ENCODE measurements around the gene SLC50A1. TPM values are rescaled to one million over a fixed set of nuclear protein-coding genes. Genes with fewer than 3 reads are reported as not detected.

Gene SLC50A1
- total RNA-seq, 1 experiment from 2014 or later = 75.2 TPM

GRCh38 chr1:155179112-155180031, 43.7 kb downstream of the SLC50A1 start:
- BruUV-seq (replicated peaks) = no TSS peak
- Histone ChIP-seq H4K20me1 (ENCODE audit: low read length) (no peaks in the 10 kb centered on the region), H3K4me3 (ENCODE audit: low read length) (no peak overlapping the region), H3F3A (ENCODE audit: low read length, unreplicated experiment) (peaks cover 4% of the 10 kb centered on the region), H3K27ac (ENCODE audit: low read length) (no peak overlapping the region), H3K4me1 (ENCODE audit: insufficient read depth, low read length) (peaks cover 13% of the 10 kb centered on the region), H3K36me3 (ENCODE audit: low read depth, low read length) (no peaks in the 10 kb centered on the region; the same call in 1 of the 2 replicates), H3K9me3 (ENCODE audit: low read length) (no peaks in the 10 kb centered on the region), H3K27me3 (ENCODE audit: low read length) (no peaks in the 10 kb centered on the region), H2AFZ (ENCODE audit: low read length) (no peak overlapping the region), H3K79me2 (ENCODE audit: low read length) (no peaks in the 10 kb centered on the region), H3K9me2 (replicated peaks; ENCODE audit: low read length) (no peaks in the 10 kb centered on the region), H3K9ac (ENCODE audit: low read length) (no peak overlapping the region), H3K4me2 (ENCODE audit: low read length) (no peak overlapping the region)
- intact Hi-C loops (cut with micrococcal nuclease) = loop anchor here (5.0 kb wide), 1 partner anchor 413 kb away; no protein-coding TSS in a partner anchor
- DNase-seq (no peak), ATAC-seq (no peak)
- POLR2A ChIA-PET (ENCODE audit: unreplicated experiment) = no interaction called here
- TF ChIP-seq EZH2 (IDR thresholded peaks at IDR 0.05; ENCODE audit: low read length, unreplicated experiment) (no peak), EZH2phosphoT487 (IDR thresholded peaks at IDR 0.05; ENCODE audit: borderline replicate concordance, low read length) (no peak)
- TF ChIP-seq, protein P1, sequence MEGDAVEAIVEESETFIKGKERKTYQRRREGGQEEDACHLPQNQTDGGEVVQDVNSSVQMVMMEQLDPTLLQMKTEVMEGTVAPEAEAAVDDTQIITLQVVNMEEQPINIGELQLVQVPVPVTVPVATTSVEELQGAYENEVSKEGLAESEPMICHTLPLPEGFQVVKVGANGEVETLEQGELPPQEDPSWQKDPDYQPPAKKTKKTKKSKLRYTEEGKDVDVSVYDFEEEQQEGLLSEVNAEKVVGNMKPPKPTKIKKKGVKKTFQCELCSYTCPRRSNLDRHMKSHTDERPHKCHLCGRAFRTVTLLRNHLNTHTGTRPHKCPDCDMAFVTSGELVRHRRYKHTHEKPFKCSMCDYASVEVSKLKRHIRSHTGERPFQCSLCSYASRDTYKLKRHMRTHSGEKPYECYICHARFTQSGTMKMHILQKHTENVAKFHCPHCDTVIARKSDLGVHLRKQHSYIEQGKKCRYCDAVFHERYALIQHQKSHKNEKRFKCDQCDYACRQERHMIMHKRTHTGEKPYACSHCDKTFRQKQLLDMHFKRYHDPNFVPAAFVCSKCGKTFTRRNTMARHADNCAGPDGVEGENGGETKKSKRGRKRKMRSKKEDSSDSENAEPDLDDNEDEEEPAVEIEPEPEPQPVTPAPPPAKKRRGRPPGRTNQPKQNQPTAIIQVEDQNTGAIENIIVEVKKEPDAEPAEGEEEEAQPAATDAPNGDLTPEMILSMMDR (conservative IDR thresholded peaks at IDR 0.05; ENCODE audit: low read depth, low read length) = no peak
- CTCF ChIA-PET = no interaction called here

GRCh38 chr1:155181371-155182051, 45.9 kb downstream of the SLC50A1 start:
- DNase-seq = no peak
- Histone ChIP-seq H3K27ac (ENCODE audit: low read length) (no peak overlapping the region), H3K27me3 (ENCODE audit: low read length) (no peaks in the 10 kb centered on the region), H3K9me2 (replicated peaks; ENCODE audit: low read length) (no peaks in the 10 kb centered on the region), H3K9me3 (ENCODE audit: low read length) (no peaks in the 10 kb centered on the region), H3F3A (ENCODE audit: low read length, unreplicated experiment) (peaks cover 3% of the 10 kb centered on the region), H4K20me1 (ENCODE audit: low read length) (no peaks in the 10 kb centered on the region), H3K9ac (ENCODE audit: low read length) (no peak overlapping the region), H3K4me3 (ENCODE audit: low read length) (no peak overlapping the region), H3K36me3 (ENCODE audit: low read depth, low read length) (no peaks in the 10 kb centered on the region; the same call in 1 of the 2 replicates), H3K4me1 (ENCODE audit: insufficient read depth, low read length) (peaks cover 13% of the 10 kb centered on the region), H3K79me2 (ENCODE audit: low read length) (no peaks in the 10 kb centered on the region), H3K4me2 (ENCODE audit: low read length) (no peak overlapping the region), H2AFZ (ENCODE audit: low read length) (no peak overlapping the region)
- ChIA-PET POLR2A (ENCODE audit: unreplicated experiment) (no interaction called here), CTCF (no interaction called here)
- intact Hi-C loops (cut with micrococcal nuclease) = no loop called here
- TF ChIP-seq EZH2 (IDR thresholded peaks at IDR 0.05; ENCODE audit: low read length, unreplicated experiment) (no peak), EZH2phosphoT487 (IDR thresholded peaks at IDR 0.05; ENCODE audit: borderline replicate concordance, low read length) (no peak)
- TF ChIP-seq, protein P1 (conservative IDR thresholded peaks at IDR 0.05; ENCODE audit: low read depth, low read length) = no peak
- no peak for ATAC-seq
- no TSS peak for BruUV-seq (replicated peaks)

Data from PC-3 (cell line).